ENCODE measurements around the gene KRTAP5-2.
"Not testable (repeated sequence)": the region's sequence is repeated elsewhere in the genome, so short reads cannot be mapped to it uniquely, and the experiment has no call there.

The KRTAP5-2 gene

DNA sequence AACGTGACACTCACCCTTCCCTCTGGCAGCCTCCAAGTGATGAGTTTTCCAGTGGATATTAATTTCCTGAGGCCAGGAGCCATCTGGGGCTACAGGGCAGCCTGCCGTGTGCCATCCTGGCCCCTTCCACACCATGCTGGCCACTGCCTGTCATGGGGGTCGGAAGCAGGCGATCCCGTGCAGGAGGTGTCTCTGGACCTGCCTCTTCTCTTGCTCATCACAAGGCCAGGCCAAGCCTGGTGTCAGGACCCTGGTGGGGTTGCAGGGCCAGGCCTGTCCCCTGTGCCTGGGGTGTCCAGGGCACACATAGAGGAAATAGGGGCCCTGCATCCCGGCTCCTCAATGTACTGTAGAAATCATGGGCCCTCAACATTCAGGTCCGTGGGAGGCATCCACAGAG lies 6.6 kb upstream of the KRTAP5-2 start:
- TF ChIP-seq CTCF (conservative IDR thresholded peaks at IDR 0.05), result no peak

GRCh38 chr11:1604181-1604580 lies 6.1 kb upstream of the KRTAP5-2 start:
- no peak overlapping the region for H3K27ac ChIP-seq
- no peak for TF ChIP-seq CTCF (conservative IDR thresholded peaks at IDR 0.05)

More for the DNA sequence above, 6.6 kb upstream of the KRTAP5-2 start:
- H3K27ac ChIP-seq, result no peak overlapping the region

DNA sequence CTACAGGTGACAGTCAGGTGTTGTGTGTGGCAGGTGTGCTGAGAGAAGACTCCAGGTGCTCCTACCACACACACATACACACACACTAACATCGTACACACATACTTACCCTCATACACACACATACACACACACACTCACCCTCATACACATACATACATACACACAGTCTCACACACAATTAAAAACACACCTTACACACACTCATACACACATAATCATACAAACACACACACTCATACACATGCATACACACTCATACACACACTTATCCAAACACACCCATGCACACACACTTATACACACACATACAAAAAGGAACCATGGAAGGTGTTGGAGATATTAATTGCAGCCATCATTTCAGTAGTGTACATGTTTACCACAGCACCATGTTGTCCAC lies 5.5 kb upstream of the KRTAP5-2 start:
- no peak overlapping the region for H3K27ac ChIP-seq
- no peak for TF ChIP-seq CTCF (conservative IDR thresholded peaks at IDR 0.05)

DNA sequence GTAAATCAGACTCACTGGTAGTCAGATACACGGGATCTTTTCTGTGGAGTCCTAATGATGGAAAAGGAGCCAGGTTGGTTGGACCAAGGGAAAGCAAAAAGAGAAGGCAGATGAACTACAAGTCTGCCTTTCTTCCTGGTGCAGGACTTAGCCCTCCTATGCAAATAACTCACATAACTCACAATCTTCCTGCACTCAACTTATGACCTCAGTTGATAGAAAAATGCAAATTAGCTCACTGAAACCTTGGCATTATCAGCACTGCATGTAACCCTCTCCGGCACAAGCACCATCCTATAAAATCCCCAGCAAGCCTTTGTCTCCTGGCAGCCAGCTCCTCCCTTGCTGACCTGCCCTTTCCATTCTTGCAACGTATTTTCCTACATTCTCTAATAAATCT lies 3.6 kb upstream of the KRTAP5-2 start:
- not testable (repeated sequence) for H3K27ac ChIP-seq

DNA sequence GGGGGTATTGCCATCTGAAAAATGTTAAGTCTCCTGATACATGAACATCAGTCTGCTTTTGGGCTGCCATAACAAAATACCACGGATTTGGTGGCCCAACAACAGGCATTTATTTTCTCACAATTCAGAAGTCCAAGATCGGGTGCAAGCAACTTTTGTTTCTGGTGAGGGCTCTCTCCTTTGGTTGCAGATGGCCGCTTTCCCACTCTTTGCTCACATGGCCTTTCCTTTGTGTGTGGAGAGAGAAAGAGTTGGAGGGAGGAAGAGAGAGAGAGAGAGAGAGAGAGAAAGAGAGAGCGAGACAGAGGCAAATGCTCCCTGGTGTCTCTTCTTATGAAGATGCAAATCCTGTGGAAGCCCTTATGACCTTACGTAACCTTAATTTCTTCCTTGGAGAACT lies 2.5 kb upstream of the KRTAP5-2 start:
- no peak overlapping the region for H3K27ac ChIP-seq
- TF ChIP-seq CTCF (conservative IDR thresholded peaks at IDR 0.05), result no peak

GRCh38 chr11:1598816-1599215 lies 722 bp upstream of the KRTAP5-2 start:
- H3K27ac ChIP-seq, result no peak overlapping the region
- TF ChIP-seq CTCF (conservative IDR thresholded peaks at IDR 0.05), result no peak

DNA sequence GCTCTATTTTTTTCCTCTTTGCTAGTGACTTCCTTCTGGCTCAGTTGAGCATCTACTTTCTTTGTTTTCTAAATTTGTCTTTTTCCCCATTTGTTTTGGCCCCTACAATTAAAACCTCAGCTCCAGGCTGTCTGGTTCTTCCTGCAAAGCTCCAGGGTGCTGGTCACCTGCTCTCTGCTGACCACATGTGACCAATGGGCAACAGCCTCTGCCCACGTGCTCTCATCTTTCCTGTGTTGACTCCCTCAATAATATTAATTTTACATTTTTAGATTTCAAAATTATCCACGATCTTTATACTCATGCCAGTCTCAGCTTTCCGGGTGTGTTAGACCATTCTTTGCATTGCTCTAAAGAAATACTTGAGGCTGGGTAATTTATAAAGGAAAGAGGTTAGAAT lies 312 bp upstream of the KRTAP5-2 start:
- not testable (repeated sequence) for H3K27ac ChIP-seq

- TF ChIP-seq CTCF (conservative IDR thresholded peaks at IDR 0.05), result no peak
- H3K27ac ChIP-seq, result no peak overlapping the region
Observed at GRCh38 chr11:1597331-1597993, 632 bp downstream of the KRTAP5-2 start.

- H3K27ac ChIP-seq, result not testable (repeated sequence)
Observed at GRCh38 chr11:1596576-1597121, 1.4 kb downstream of the KRTAP5-2 start.

GRCh38 chr11:1595994-1596575 lies 2.0 kb downstream of the KRTAP5-2 start:
- not testable (repeated sequence) for H3K27ac ChIP-seq
